GM23338 (cell line): ENCODE results near the gene TNFSF9.

Source experiments
- CREB1 ChIP-seq: fragments of 250-450 bp; sonication (Bioruptor Pico); IDR thresholded peaks from 2 replicates; pipeline ENCODE4 v1.5.0; 2020; ENCODE audit warnings: low read depth, mild to moderate bottlenecking, moderate library complexity
- EZH2 ChIP-seq: fragments of 200-600 bp; sonication (generic); IDR thresholded peaks from one replicate; pipeline ENCODE4 v1.8.0; 2017; ENCODE audit warnings: antibody characterized with exemption, mild to moderate bottlenecking, low read depth; ENCODE audit not compliant: unreplicated experiment
- EZH2phosphoT487 ChIP-seq: fragments of 200-600 bp; sonication (generic); IDR thresholded peaks from one replicate; pipeline ENCODE4 v1.8.1; 2018; ENCODE audit warnings: antibody characterized with exemption; ENCODE audit not compliant: unreplicated experiment
- JUNB ChIP-seq: IDR thresholded peaks from one replicate; pipeline ENCODE4 v1.6.1; 2016; ENCODE audit warnings: antibody characterized with exemption; ENCODE audit not compliant: unreplicated experiment
- POLR2AphosphoS5 ChIP-seq: IDR thresholded peaks from 2 replicates; pipeline ENCODE4 v1.6.1; 2016; ENCODE audit warnings: antibody characterized with exemption, low read depth
- REST ChIP-seq: IDR thresholded peaks from one replicate; pipeline ENCODE4 v1.6.1; 2018; ENCODE audit warnings: antibody characterized with exemption; ENCODE audit not compliant: unreplicated experiment
- STAT1 ChIP-seq: IDR thresholded peaks from one replicate; pipeline ENCODE4 v1.6.1; 2016; ENCODE audit warnings: antibody characterized with exemption; ENCODE audit not compliant: unreplicated experiment
- ZNF114 ChIP-seq: fragments of 250-450 bp; sonication (Bioruptor Pico); IDR thresholded peaks from 2 replicates; pipeline ENCODE4 v1.5.0; 2020; ENCODE audit warnings: mild to moderate bottlenecking, moderate library complexity
- ZNF331 ChIP-seq: fragments of 250-450 bp; sonication (Bioruptor Pico); IDR thresholded peaks from 2 replicates; pipeline ENCODE4 v1.5.0; 2020; ENCODE audit warnings: low read depth, mild to moderate bottlenecking, moderate library complexity
- ZNF462 ChIP-seq: fragments of 250-450 bp; sonication (Bioruptor Pico); IDR thresholded peaks from 2 replicates; pipeline ENCODE4 v1.5.0; 2020; ENCODE audit warnings: mild to moderate bottlenecking, moderate library complexity
- TF ChIP-seq, protein P1 (sequence below), 2 experiments: fragments of 200-600 bp in 1 of 2; sonication (generic) in 1 of 2; conservative IDR thresholded peaks; 2 replicates each; pipeline versions ENCODE4 v1.5.1 to v1.6.1; 2016 to 2017; ENCODE audit warnings: antibody characterized with exemption in 2 of 2, low read depth in 2 of 2, mild to moderate bottlenecking in 2 of 2, moderate library complexity in 1 of 2
- TF ChIP-seq, protein P2 (sequence below): IDR thresholded peaks from 2 replicates; pipeline ENCODE4 v1.6.1; 2016; ENCODE audit warnings: antibody characterized with exemption

DNA sequence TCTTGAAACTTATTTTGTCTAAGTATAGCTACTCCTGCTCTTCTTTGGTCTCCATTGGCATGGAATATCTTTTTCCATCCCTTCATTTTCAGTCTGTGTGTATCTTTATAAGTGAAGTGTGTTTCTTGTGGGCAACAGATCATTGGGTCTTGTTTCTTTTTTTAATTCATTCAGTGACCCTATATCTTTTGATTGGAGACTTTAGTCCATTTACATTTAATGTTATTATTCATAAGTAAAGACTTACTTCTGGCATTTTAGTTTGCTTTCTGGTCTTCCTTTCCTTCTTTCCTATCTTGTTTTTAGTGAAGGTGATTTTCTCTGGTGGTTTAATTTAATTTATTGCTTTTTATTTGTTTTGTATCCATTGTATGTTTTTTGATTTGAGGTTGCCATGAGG, 40.3 kb downstream of the TNFSF9 start:
- TF ChIP-seq, protein P1, sequence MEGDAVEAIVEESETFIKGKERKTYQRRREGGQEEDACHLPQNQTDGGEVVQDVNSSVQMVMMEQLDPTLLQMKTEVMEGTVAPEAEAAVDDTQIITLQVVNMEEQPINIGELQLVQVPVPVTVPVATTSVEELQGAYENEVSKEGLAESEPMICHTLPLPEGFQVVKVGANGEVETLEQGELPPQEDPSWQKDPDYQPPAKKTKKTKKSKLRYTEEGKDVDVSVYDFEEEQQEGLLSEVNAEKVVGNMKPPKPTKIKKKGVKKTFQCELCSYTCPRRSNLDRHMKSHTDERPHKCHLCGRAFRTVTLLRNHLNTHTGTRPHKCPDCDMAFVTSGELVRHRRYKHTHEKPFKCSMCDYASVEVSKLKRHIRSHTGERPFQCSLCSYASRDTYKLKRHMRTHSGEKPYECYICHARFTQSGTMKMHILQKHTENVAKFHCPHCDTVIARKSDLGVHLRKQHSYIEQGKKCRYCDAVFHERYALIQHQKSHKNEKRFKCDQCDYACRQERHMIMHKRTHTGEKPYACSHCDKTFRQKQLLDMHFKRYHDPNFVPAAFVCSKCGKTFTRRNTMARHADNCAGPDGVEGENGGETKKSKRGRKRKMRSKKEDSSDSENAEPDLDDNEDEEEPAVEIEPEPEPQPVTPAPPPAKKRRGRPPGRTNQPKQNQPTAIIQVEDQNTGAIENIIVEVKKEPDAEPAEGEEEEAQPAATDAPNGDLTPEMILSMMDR (conservative IDR thresholded peaks at IDR 0.05; ENCODE audit: low read depth in 2 of 2) = no peak
- TF ChIP-seq EZH2 (no peak), POLR2AphosphoS5 (no peak), EZH2phosphoT487 (no peak), STAT1 (no peak), REST (no peak), CREB1 (no peak), JUNB (no peak), ZNF114 (CRISPR knock-in tag) (no peak), ZNF331 (no peak), ZNF462 (no peak)
- TF ChIP-seq, protein P2, sequence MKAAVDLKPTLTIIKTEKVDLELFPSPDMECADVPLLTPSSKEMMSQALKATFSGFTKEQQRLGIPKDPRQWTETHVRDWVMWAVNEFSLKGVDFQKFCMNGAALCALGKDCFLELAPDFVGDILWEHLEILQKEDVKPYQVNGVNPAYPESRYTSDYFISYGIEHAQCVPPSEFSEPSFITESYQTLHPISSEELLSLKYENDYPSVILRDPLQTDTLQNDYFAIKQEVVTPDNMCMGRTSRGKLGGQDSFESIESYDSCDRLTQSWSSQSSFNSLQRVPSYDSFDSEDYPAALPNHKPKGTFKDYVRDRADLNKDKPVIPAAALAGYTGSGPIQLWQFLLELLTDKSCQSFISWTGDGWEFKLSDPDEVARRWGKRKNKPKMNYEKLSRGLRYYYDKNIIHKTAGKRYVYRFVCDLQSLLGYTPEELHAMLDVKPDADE = no peak
